PC-3 (cell line): ENCODE data around the gene HSF2BP. TPM values are rescaled to one million over a fixed set of nuclear protein-coding genes. Genes with fewer than 3 reads are reported as not detected.

ENCODE experiments used
- ATAC-seq: fragments of 200-7000 bp; cut with Tn5 transposase; 2 replicates; pipeline ENCODE4 v1.9.1; 2020; ENCODE audit warnings: mild to moderate bottlenecking, moderate library complexity
- BruUV-seq: library from RNA; stranded (reverse); fragments of 400-500 nt; replicated peaks from 2 replicates; lab custom pipeline; 2021; lab: Mats Ljungman, UMichigan
- CTCF ChIA-PET: fragments of 300-600 bp; sonication (Branson Sonifier 250); formaldehyde crosslinking; loops from one replicate; lab custom pipeline; 2022; ENCODE audit warnings: antibody characterized with exemption; lab: Charles Lee
- POLR2A ChIA-PET: fragments of 300-600 bp; sonication (Branson Sonifier 250); formaldehyde crosslinking; loops from one replicate; lab custom pipeline; 2022; ENCODE audit warnings: antibody characterized with exemption; ENCODE audit not compliant: unreplicated experiment; lab: Charles Lee
- DNase-seq: peaks from one replicate; pipeline ENCODE4 v3.0.0-alpha.2; 2015
- H2AFZ ChIP-seq: fragments of 300-600 bp; sonication (generic); 2 replicates; pipeline ENCODE4 v1.6.0; 2016; ENCODE audit warnings: antibody characterized with exemption, low read length
- H3F3A ChIP-seq: fragments of 300-600 bp; sonication (generic); one replicate; pipeline ENCODE4 v1.6.0; 2017; ENCODE audit warnings: antibody characterized with exemption, low read length, control low read depth, mild to moderate bottlenecking; ENCODE audit not compliant: unreplicated experiment
- H3K27ac ChIP-seq: fragments of 300-600 bp; sonication (generic); 2 replicates; pipeline ENCODE4 v1.5.1; 2016; ENCODE audit warnings: mild to moderate bottlenecking, low read length
- H3K27me3 ChIP-seq: fragments of 300-600 bp; sonication (generic); 2 replicates; pipeline ENCODE4 v1.6.1; 2016; ENCODE audit warnings: low read length, mixed read lengths
- H3K36me3 ChIP-seq: fragments of 300-600 bp; sonication (generic); 2 replicates; pipeline ENCODE4 v1.6.1; 2016; ENCODE audit warnings: low read depth, mixed run types, low read length, mixed read lengths
- H3K4me1 ChIP-seq: fragments of 300-600 bp; sonication (generic); 2 replicates; pipeline ENCODE4 v1.5.1; 2016; ENCODE audit warnings: low read length; ENCODE audit not compliant: insufficient read depth
- H3K4me2 ChIP-seq: fragments of 300-600 bp; sonication (generic); 2 replicates; pipeline ENCODE4 v1.6.0; 2016; ENCODE audit warnings: low read length
- H3K4me3 ChIP-seq: fragments of 300-600 bp; sonication (generic); 2 replicates; pipeline ENCODE4 v1.5.1; 2016; ENCODE audit warnings: mild to moderate bottlenecking, low read length, mixed read lengths
- H3K79me2 ChIP-seq: fragments of 300-600 bp; sonication (generic); 2 replicates; pipeline ENCODE4 v1.6.1; 2017; ENCODE audit warnings: low read length, mixed read lengths
- H3K9ac ChIP-seq: fragments of 300-600 bp; sonication (generic); 2 replicates; pipeline ENCODE4 v1.6.0; 2016; ENCODE audit warnings: mild to moderate bottlenecking, low read length
- H3K9me2 ChIP-seq: fragments of 300-600 bp; sonication (generic); replicated peaks from 2 replicates; pipeline ENCODE4 v1.6.1; 2016; ENCODE audit warnings: mixed run types, low read length, mixed read lengths
- H3K9me3 ChIP-seq: fragments of 300-600 bp; sonication (generic); 2 replicates; pipeline ENCODE4 v1.6.1; 2016; ENCODE audit warnings: low read length, mixed read lengths
- H4K20me1 ChIP-seq: fragments of 300-600 bp; sonication (generic); 2 replicates; pipeline ENCODE4 v1.6.1; 2016; ENCODE audit warnings: low read length, mixed read lengths
- CTCF ChIP-seq: fragments of 300-600 bp; sonication (generic); conservative IDR thresholded peaks from 2 replicates; pipeline ENCODE4 v1.5.1; 2017; ENCODE audit warnings: antibody characterized with exemption, low read depth, mild to moderate bottlenecking, low read length
- EZH2 ChIP-seq: fragments of 300-600 bp; sonication (generic); IDR thresholded peaks from one replicate; pipeline ENCODE4 v1.6.1; 2017; ENCODE audit warnings: antibody characterized with exemption, mild to moderate bottlenecking, low read length; ENCODE audit not compliant: unreplicated experiment
- EZH2phosphoT487 ChIP-seq: fragments of 300-600 bp; sonication (generic); IDR thresholded peaks from 2 replicates; pipeline ENCODE4 v1.6.1; 2018; ENCODE audit warnings: mild to moderate bottlenecking, antibody characterized with exemption, low read length, borderline replicate concordance
- intact Hi-C: fragments of 100-400 bp; cut with micrococcal nuclease; formaldehyde crosslinking; loops from 2 replicates; pipeline ENCODE4 v1.9.0; 2023
- total RNA-seq: library from RNA; depleted of rRNA; stranded (reverse); fragments of >200 nt; gene quantifications from 2 replicates; pipeline ENCODE4 v1.2.3, GENCODE V29; 2014

HSF2BP gene
- total RNA-seq, 1 experiment from 2014 or later: 2.4 TPM

DNA sequence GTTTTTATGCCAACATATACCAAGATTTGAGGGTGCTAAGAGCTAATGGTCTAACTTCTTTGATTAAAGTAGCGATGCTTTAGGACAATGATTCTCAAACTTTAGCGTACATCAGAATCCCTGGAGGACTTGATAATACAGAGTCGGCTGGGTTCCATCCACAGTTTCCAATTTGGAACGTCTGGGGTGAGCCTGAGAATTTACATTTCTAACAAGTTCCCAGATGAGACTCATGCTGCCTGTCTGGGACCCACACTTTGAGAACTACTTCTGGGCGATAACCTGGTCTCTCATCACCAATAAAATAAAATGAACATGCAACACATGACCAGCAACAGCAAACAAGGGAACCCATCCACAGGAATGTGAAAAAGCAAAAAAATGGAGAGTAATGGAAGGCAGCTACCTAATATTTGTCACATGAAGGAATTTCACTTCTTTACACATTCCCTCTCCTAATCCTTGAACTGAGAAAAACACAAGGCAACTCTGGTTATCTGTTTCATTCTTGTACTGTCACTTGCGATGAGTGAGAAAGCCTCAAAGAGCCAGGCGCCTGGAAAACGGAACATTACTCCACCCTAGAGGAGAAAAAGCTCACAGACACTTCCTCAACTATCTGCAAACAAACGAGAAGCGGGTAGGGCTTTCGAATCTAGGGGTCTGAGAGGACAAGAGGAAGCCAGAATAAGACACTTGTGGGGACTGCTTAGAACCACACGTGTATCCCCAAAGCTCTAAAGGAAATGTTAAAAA is 14.0 kb downstream of the HSF2BP start:
- POLR2A ChIA-PET: no interaction called here

DNA sequence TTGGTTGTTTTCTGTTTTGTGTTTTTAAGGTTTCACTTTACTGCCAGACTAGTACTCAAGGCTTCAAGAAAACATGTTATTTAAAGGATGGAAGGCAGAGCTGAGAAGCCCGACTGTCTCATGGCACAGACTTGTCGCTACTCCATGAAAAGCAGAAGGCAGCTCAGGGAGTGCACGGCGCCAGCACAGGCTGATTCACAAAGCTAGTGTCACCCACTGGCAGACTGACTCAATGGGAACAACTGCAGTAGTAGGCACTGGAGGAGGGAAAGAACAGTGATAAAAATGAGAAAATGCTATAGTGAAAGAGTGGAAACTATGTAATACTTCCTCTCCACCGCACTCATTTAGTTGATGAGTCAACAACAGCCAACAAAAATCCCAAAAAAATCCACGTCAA is 14.7 kb downstream of the HSF2BP start:
- ATAC-seq: peak; percentile 75
- no peaks in the 10 kb centered on the region for H3K79me2 ChIP-seq
- H3K9ac ChIP-seq: peak overlapping the region; percentile 42
- H3K36me3 ChIP-seq: no peaks in the 10 kb centered on the region
- no peaks in the 10 kb centered on the region for H3K9me2 ChIP-seq
- H3K4me2 ChIP-seq: peak overlapping the region; percentile 73
- H4K20me1 ChIP-seq: no peaks in the 10 kb centered on the region
- H3K9me3 ChIP-seq: no peaks in the 10 kb centered on the region
- DNase-seq: peak; percentile 65
- intact Hi-C loops: loop anchor here (1.0 to 10.0 kb wide), 5 partner anchors 25 to 330 kb away; no protein-coding TSS in a partner anchor
- CTCF ChIA-PET: interaction anchor here (0.7 to 1.5 kb wide), 2 partner anchors 26 to 34 kb away, joined by 4 to 7 read pairs; no protein-coding TSS in a partner anchor
- BruUV-seq: no TSS peak
- H3K27ac ChIP-seq: peak overlapping the region; percentile 68
- H3K4me3 ChIP-seq: no peak overlapping the region
- peaks cover 5% of the 10 kb centered on the region for H3F3A ChIP-seq
- H2AFZ ChIP-seq: peak overlapping the region; percentile 29
- TF ChIP-seq EZH2 (no peak), CTCF (peak; percentile 19; the same call in 1 of the 2 replicates)
- no peaks in the 10 kb centered on the region for H3K27me3 ChIP-seq
- H3K4me1 ChIP-seq: peaks cover 31% of the 10 kb centered on the region
- POLR2A ChIA-PET: no interaction called here

More for the DNA sequence above, 14.0 kb downstream of the HSF2BP start:
- Histone ChIP-seq H3K9me3 (no peaks in the 10 kb centered on the region), H3K36me3 (no peaks in the 10 kb centered on the region), H3K9ac (peak overlapping the region; percentile 42), H3F3A (peaks cover 5% of the 10 kb centered on the region), H3K4me2 (peak overlapping the region; percentile 73), H3K4me3 (peak overlapping the region; percentile 28; the same call in 1 of the 2 replicates), H3K27me3 (no peaks in the 10 kb centered on the region), H4K20me1 (no peaks in the 10 kb centered on the region), H3K4me1 (peaks cover 24% of the 10 kb centered on the region), H3K79me2 (no peaks in the 10 kb centered on the region), H3K9me2 (no peaks in the 10 kb centered on the region), H2AFZ (peak overlapping the region; percentile 55), H3K27ac (peak overlapping the region; percentile 68)
- no TSS peak for BruUV-seq
- intact Hi-C loops: loop anchor here (1.0 to 10.0 kb wide), 5 partner anchors 26 to 331 kb away; no protein-coding TSS in a partner anchor
- CTCF ChIA-PET: interaction anchor here (0.8 to 1.5 kb wide), 3 partner anchors 17 to 34 kb away, joined by 3 to 7 read pairs (median 4); no protein-coding TSS in a partner anchor
- TF ChIP-seq CTCF: peak; percentile 89
- no peak for TF ChIP-seq EZH2phosphoT487
- DNase-seq (peak; percentile 88), ATAC-seq (peak; percentile 75)

DNA sequence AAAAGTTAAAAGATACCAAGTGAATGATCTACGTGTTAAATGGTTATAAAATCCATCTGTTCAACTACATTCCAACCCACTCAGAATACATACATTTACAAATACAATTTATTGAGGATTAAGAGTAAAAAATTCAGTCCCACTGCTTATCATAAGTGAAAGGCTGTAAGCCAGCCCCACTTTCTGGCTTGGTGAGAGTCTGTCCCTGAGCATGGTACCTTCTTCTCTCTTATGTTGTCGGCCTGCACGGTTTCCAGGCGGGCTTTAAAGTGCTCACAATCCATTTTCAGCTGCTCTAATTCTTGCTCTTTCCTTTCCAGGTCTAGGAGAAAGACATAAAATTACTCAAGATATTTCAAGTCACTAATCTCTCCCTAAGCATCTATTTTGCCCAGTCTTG is 15.2 kb downstream of the HSF2BP start:
- no peaks in the 10 kb centered on the region for H3K9me3 ChIP-seq
- H3K27ac ChIP-seq: peak overlapping the region; percentile 68
- H3F3A ChIP-seq: peaks cover 5% of the 10 kb centered on the region
- TF ChIP-seq EZH2phosphoT487: no peak
- no peak for TF ChIP-seq EZH2
- no peak for TF ChIP-seq CTCF
- H3K9ac ChIP-seq: peak overlapping the region; percentile 42
- H2AFZ ChIP-seq: peak overlapping the region; percentile 29
- ChIA-PET CTCF (interaction anchor here (0.7 to 1.5 kb wide), 2 partner anchors 25 to 33 kb away, joined by 4 to 7 read pairs; no protein-coding TSS in a partner anchor), POLR2A (no interaction called here)
- BruUV-seq: no TSS peak
- H4K20me1 ChIP-seq: no peaks in the 10 kb centered on the region
- H3K9me2 ChIP-seq: no peaks in the 10 kb centered on the region
- no peaks in the 10 kb centered on the region for H3K79me2 ChIP-seq
- intact Hi-C loops: loop anchor here (10.0 kb wide), 1 partner anchor 329 kb away; no protein-coding TSS in a partner anchor
- DNase-seq (no peak), ATAC-seq (no peak)
- peaks cover 32% of the 10 kb centered on the region for H3K4me1 ChIP-seq
- H3K4me2 ChIP-seq: peak overlapping the region; percentile 73
- H3K4me3 ChIP-seq: no peak overlapping the region
- H3K27me3 ChIP-seq: no peaks in the 10 kb centered on the region
- no peaks in the 10 kb centered on the region for H3K36me3 ChIP-seq
